A673 (cell line): ENCODE measurements around the gene SLC7A6. TPM values are rescaled to one million over a fixed set of nuclear protein-coding genes. Genes with fewer than 3 reads are reported as not detected.

Experiments
- BruUV-seq: library from RNA; stranded (reverse); fragments of 400-500 nt; replicated peaks from 2 replicates; lab custom pipeline; 2021; lab: Mats Ljungman, UMichigan
- CTCF ChIA-PET: fragments of 300-600 bp; sonication (Branson Sonifier 250); formaldehyde crosslinking; loops from one replicate; lab custom pipeline; 2022; ENCODE audit warnings: antibody characterized with exemption; lab: Charles Lee
- POLR2A ChIA-PET: fragments of 300-600 bp; sonication (Branson Sonifier 250); formaldehyde crosslinking; loops from one replicate; lab custom pipeline; 2022; ENCODE audit warnings: antibody characterized with exemption; ENCODE audit not compliant: low non-redundant PET; lab: Charles Lee
- DNase-seq: peaks from one replicate; pipeline ENCODE4 v3.0.0-alpha.2; 2015; ENCODE audit warnings: low spot score
- H3K27ac ChIP-seq: fragments of 200-600 bp; sonication (generic); 2 replicates; pipeline ENCODE4 v1.5.1; 2016; ENCODE audit warnings: mixed run types, low read depth, mild to moderate bottlenecking, mixed read lengths, antibody characterized with exemption, low read length; ENCODE audit not compliant: poor library complexity, severe bottlenecking
- H3K27me3 ChIP-seq: fragments of 200-600 bp; sonication (generic); replicated peaks from 2 replicates; pipeline ENCODE4 v1.6.1; 2017; ENCODE audit warnings: mixed run types, low read depth, mild to moderate bottlenecking, mixed read lengths, antibody characterized with exemption, low read length; ENCODE audit not compliant: insufficient read depth, poor library complexity
- H3K36me3 ChIP-seq: fragments of 200-600 bp; sonication (generic); 2 replicates; pipeline ENCODE4 v1.6.1; 2016; ENCODE audit warnings: mixed run types, mild to moderate bottlenecking, mixed read lengths, antibody characterized with exemption, low read length; ENCODE audit not compliant: insufficient read depth, poor library complexity, severe bottlenecking
- H3K4me1 ChIP-seq: fragments of 200-600 bp; sonication (generic); 2 replicates; pipeline ENCODE4 v1.6.1; 2017; ENCODE audit warnings: mixed run types, mild to moderate bottlenecking, mixed read lengths, antibody characterized with exemption, low read length; ENCODE audit not compliant: insufficient read depth, poor library complexity, severe bottlenecking
- H3K4me3 ChIP-seq: fragments of 200-600 bp; sonication (generic); 2 replicates; pipeline ENCODE4 v1.5.1; 2016; ENCODE audit warnings: low read depth, mixed run types, mild to moderate bottlenecking, mixed read lengths, low read length; ENCODE audit not compliant: poor library complexity, severe bottlenecking
- H3K9me3 ChIP-seq: fragments of 200-600 bp; sonication (generic); 2 replicates; pipeline ENCODE4 v1.6.1; 2016; ENCODE audit warnings: mixed run types, low read depth, mild to moderate bottlenecking, mixed read lengths, antibody characterized with exemption, low read length; ENCODE audit not compliant: poor library complexity, severe bottlenecking
- EZH2 ChIP-seq: fragments of 200-600 bp; sonication (generic); IDR thresholded peaks from 2 replicates; pipeline ENCODE4 v1.6.1; 2017; ENCODE audit warnings: borderline replicate concordance, low read depth, mild to moderate bottlenecking, mixed read lengths, antibody characterized with exemption, low read length; ENCODE audit not compliant: poor library complexity, severe bottlenecking
- intact Hi-C: fragments of 100-400 bp; cut with micrococcal nuclease; formaldehyde crosslinking; loops from one replicate; pipeline ENCODE4 v1.10.0; 2022; ENCODE audit not compliant: unreplicated experiment
- total RNA-seq: library from RNA; stranded (reverse); gene quantifications from 2 replicates; pipeline ENCODE4 v1.2.3, GENCODE V29; 2021
- TF ChIP-seq, protein P1 (sequence below): fragments of 300-800, 200-600 bp; sonication (generic); conservative IDR thresholded peaks from 2 replicates; pipeline ENCODE4 v1.5.1; 2017; ENCODE audit warnings: low read depth, mild to moderate bottlenecking, antibody characterized with exemption, low read length, moderate library complexity, mixed read lengths

The SLC7A6 gene
- total RNA-seq, 1 experiment from 2014 or later: 58.7 TPM

- Histone ChIP-seq H3K4me3 (peak overlapping the region; percentile 89), H3K4me1 (peaks cover 11% of the 10 kb centered on the region), H3K27me3 (no peaks in the 10 kb centered on the region), H3K36me3 (no peaks in the 10 kb centered on the region), H3K9me3 (no peaks in the 10 kb centered on the region), H3K27ac (peak overlapping the region; percentile 93)
- intact Hi-C loops: loop anchor here (2.0 to 10.0 kb wide), 3 partner anchors 49 to 251 kb away; partner anchors contain the start of genes PRMT7 and SLC7A6OS
- TF ChIP-seq EZH2: no peak
- TF ChIP-seq, protein P1, sequence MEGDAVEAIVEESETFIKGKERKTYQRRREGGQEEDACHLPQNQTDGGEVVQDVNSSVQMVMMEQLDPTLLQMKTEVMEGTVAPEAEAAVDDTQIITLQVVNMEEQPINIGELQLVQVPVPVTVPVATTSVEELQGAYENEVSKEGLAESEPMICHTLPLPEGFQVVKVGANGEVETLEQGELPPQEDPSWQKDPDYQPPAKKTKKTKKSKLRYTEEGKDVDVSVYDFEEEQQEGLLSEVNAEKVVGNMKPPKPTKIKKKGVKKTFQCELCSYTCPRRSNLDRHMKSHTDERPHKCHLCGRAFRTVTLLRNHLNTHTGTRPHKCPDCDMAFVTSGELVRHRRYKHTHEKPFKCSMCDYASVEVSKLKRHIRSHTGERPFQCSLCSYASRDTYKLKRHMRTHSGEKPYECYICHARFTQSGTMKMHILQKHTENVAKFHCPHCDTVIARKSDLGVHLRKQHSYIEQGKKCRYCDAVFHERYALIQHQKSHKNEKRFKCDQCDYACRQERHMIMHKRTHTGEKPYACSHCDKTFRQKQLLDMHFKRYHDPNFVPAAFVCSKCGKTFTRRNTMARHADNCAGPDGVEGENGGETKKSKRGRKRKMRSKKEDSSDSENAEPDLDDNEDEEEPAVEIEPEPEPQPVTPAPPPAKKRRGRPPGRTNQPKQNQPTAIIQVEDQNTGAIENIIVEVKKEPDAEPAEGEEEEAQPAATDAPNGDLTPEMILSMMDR: no peak
- no peak for DNase-seq
- ChIA-PET CTCF (interaction anchor here (0.6 to 2.1 kb wide), 10 partner anchors 14 to 223 kb away, joined by 3 to 7 read pairs (median 4); partner anchors contain the start of genes NFATC3, PRMT7 and SLC7A6OS), POLR2A (no interaction called here)
- BruUV-seq: no TSS peak
Measured at GRCh38 chr16:68263559-68264127, 683 bp upstream of the SLC7A6 start.

DNA sequence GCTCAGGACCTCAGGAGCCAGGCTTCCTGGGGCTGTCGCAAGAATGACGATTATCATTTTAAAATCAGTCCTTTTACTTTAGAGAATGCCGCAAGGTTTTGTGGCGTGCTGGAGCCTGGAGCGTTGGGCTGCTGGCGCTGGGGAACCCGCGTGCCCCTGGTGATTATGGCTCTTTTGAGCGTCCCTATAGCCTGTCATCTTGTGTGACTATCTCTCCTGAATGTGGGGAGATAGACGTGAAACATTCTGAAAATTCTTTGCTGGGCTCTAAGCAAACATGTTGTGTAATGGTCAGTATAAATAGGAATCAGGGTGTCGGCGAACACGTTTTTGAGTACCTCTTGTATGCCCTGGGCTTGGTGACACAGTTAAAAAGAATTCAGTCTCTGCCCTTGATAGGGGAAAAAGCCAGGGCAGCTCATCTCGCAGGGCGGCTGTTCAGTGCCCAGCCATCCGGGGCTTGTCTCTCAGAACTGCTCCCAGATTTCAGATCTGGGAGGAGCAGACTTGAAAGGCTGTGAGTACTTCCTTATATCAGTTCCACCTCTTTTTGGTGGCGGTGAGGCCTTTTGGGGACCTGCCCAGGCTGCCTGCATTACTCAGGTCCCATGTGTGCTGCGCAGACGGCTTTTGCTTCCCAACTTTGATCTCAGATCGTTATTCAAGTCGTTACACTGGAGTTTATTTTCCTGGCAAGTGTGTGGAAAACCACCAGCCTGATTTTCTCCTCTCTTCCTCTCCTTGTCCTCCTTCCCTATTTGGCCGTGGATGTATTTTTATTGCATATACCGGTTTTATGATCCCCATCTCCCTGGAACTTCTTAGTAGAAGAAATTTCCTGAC is 973 bp downstream of the SLC7A6 start:
- CTCF ChIA-PET: interaction anchor here (2.1 kb wide), 1 partner anchor 46 kb away, joined by 7 read pairs; the partner anchor contains the start of genes PRMT7 and SLC7A6OS
- TF ChIP-seq, protein P1: no peak
- no peaks in the 10 kb centered on the region for H3K36me3 ChIP-seq
- intact Hi-C loops: loop anchor here (2.0 to 10.0 kb wide), 2 partner anchors 64 to 250 kb away; no protein-coding TSS in a partner anchor
- H3K27ac ChIP-seq: peak overlapping the region; percentile 93
- BruUV-seq: no TSS peak
- DNase-seq: peak; percentile 67
- no peaks in the 10 kb centered on the region for H3K27me3 ChIP-seq
- POLR2A ChIA-PET: no interaction called here
- H3K4me1 ChIP-seq: peaks cover 11% of the 10 kb centered on the region
- peak overlapping the region; percentile 89 for H3K4me3 ChIP-seq
- no peaks in the 10 kb centered on the region for H3K9me3 ChIP-seq

DNA sequence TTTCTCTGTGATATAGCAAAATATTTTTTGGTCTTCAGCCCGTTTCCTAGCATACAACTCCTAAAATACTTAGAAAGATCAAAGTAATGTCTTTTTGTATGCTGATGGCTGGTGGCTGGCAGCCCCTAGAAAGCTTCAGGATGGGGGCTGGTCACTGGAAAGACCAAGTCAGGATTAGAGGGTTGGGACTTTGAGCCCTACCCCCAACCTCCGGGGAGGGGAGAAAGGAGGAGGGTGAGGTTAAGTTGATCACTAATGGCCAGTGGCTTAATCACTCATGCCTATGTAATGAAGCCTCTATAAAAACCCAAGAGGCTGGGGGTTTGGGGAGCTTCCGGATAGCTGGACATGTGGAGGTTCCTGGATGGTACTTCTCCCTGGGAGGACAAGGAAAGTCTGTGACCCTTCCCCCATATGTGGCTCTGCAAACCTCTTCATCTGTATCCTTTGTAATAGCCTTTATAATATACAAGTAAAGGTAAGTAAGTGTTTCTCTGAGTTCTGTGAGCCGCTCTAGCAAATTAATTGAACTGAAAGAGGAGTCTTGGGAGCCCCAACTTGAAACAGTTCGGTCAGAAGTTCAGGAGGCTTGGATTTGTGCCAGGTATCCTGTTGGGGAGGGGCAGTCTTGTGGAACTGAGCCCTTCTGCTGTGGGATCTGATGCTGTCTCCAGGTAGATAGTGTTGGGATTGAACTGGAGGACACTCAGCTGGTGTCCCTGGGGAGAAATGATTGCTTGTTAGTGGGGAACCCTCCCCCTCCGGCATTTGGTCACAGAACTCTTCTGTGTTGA is 3.5 kb downstream of the SLC7A6 start:
- H3K9me3 ChIP-seq: no peaks in the 10 kb centered on the region
- H3K27me3 ChIP-seq: no peaks in the 10 kb centered on the region
- no peak for DNase-seq
- no peak overlapping the region for H3K4me3 ChIP-seq
- POLR2A ChIA-PET: no interaction called here
- no peaks in the 10 kb centered on the region for H3K36me3 ChIP-seq
- intact Hi-C loops: loop anchor here (10.0 kb wide), 1 partner anchor 247 kb away; no protein-coding TSS in a partner anchor
- TF ChIP-seq, protein P1: no peak
- no peak for TF ChIP-seq EZH2
- H3K4me1 ChIP-seq: peaks cover 11% of the 10 kb centered on the region
- no peak overlapping the region for H3K27ac ChIP-seq
- CTCF ChIA-PET: no interaction called here
- BruUV-seq: no TSS peak
